Smooth muscle cell (in vitro differentiated cells): ENCODE measurements around the gene SYT6. TPM values are rescaled to one million over a fixed set of nuclear protein-coding genes. Genes with fewer than 3 reads are reported as not detected.

Experiments
- DNase-seq: peaks from one replicate; lab custom pipeline; 2025; ENCODE audit not compliant: unreplicated experiment; lab: John Stamatoyannopoulos, UW
- H2AFZ ChIP-seq: fragments of 200-600 bp; sonication (generic); 2 replicates; pipeline ENCODE4 v1.6.0; 2016; ENCODE audit warnings: antibody characterized with exemption, low read depth, mild to moderate bottlenecking
- H3F3A ChIP-seq: fragments of 200-600 bp; sonication (generic); 2 replicates; pipeline ENCODE4 v1.6.0; 2017; ENCODE audit warnings: antibody characterized with exemption, low read depth
- H3K27ac ChIP-seq: fragments of 200-600 bp; sonication (generic); 2 replicates; pipeline ENCODE4 v1.5.1; 2016; ENCODE audit warnings: low read depth, mild to moderate bottlenecking
- H3K27me3 ChIP-seq: fragments of 200-600 bp; sonication (generic); 2 replicates; pipeline ENCODE4 v1.6.1; 2016; ENCODE audit warnings: low read depth, mild to moderate bottlenecking
- H3K36me3 ChIP-seq: fragments of 200-600 bp; sonication (generic); 2 replicates; pipeline ENCODE4 v1.5.1; 2016; ENCODE audit warnings: low read depth
- H3K4me1 ChIP-seq: fragments of 200-600 bp; sonication (generic); 2 replicates; pipeline ENCODE4 v1.5.1; 2016; ENCODE audit warnings: low read depth
- H3K4me2 ChIP-seq: fragments of 200-600 bp; sonication (generic); 2 replicates; pipeline ENCODE4 v1.6.0; 2016; ENCODE audit warnings: mild to moderate bottlenecking
- H3K4me3 ChIP-seq: fragments of 200-600 bp; sonication (generic); 2 replicates; pipeline ENCODE4 v1.5.1; 2016; ENCODE audit warnings: mild to moderate bottlenecking
- H3K79me2 ChIP-seq: fragments of 200-600 bp; sonication (generic); 2 replicates; pipeline ENCODE4 v1.6.0; 2016; ENCODE audit warnings: low read depth, mild to moderate bottlenecking
- H3K9ac ChIP-seq: fragments of 200-600 bp; sonication (generic); 2 replicates; pipeline ENCODE4 v1.6.0; 2016; ENCODE audit warnings: low read depth
- H3K9me3 ChIP-seq: fragments of 200-600 bp; sonication (generic); replicated peaks from 2 replicates; pipeline ENCODE4 v1.5.1; 2016; ENCODE audit warnings: low read depth
- H4K20me1 ChIP-seq: fragments of 200-600 bp; sonication (generic); 2 replicates; pipeline ENCODE4 v1.6.0; 2016; ENCODE audit warnings: low read depth
- CTCF ChIP-seq: fragments of 200-600 bp; sonication (generic); IDR thresholded peaks from 2 replicates; pipeline ENCODE4 v1.5.1; 2017; ENCODE audit warnings: borderline replicate concordance, mild to moderate bottlenecking, antibody characterized with exemption; ENCODE audit not compliant: insufficient read depth, poor library complexity, severe bottlenecking
- WGBS: methylation state at CpG from one replicate; pipeline ENCODE4 v1.1.7; 2016; ENCODE audit warnings: low lambda C conversion rate; 5-methylcytosine and 5-hydroxymethylcytosine counted together
- polyA plus RNA-seq: library from polyadenylated mRNA; unstranded; fragments of >200 nt; fragmentation: Nextera tagmentation; extraction: Ambion mirVana; gene quantifications from 2 replicates; pipeline ENCODE4 v1.2.1, GENCODE V29; 2016
- total RNA-seq: library from RNA; depleted of rRNA; stranded (reverse); fragments of >200 nt; gene quantifications from 2 replicates; pipeline ENCODE4 v1.2.3, GENCODE V29; 2014

The SYT6 gene
- total and polyA plus RNA-seq, 2 experiments from 2014 or later, result not detected

DNA sequence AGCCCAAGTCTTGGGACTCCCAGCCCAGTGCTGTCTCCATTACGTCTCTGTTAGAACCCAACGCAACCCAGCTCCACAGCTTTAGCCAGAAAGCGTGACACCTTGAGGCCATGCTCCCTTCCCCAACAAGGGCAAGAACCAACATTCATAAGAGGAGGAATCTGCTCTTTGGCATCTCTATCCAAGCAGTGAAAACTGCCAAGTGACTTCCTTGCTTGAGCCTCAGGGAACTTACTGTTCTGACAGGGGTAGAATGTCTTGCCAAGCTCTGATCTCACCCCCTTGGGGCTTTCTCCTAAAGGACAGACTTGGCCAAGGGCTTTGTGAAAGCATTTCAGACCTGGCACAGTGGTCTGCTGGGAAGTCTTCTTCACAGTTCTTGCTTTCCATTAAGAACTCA is 56.6 kb downstream of the SYT6 start:
- Histone ChIP-seq H3K79me2 (no peaks in the 10 kb centered on the region), H3K27me3 (no peaks in the 10 kb centered on the region)
- WGBS, result 93% methylated on average over 3 of the region's 3 CpGs

GRCh38 chr1:114094675-114095074 is 59.0 kb downstream of the SYT6 start:
- Histone ChIP-seq H3K27ac (no peak overlapping the region), H2AFZ (no peak overlapping the region), H3K4me2 (no peak overlapping the region), H3K4me1 (peaks cover 19% of the 10 kb centered on the region), H3K9ac (no peak overlapping the region), H3K36me3 (no peaks in the 10 kb centered on the region), H3K27me3 (no peaks in the 10 kb centered on the region), H3K4me3 (no peak overlapping the region), H3F3A (no peaks in the 10 kb centered on the region), H4K20me1 (no peaks in the 10 kb centered on the region), H3K79me2 (no peaks in the 10 kb centered on the region), H3K9me3 (no peaks in the 10 kb centered on the region)
- WGBS, result 88% methylated on average over 9 of the region's 9 CpGs
- TF ChIP-seq CTCF, result no peak
- DNase-seq, result no peak

More for the DNA sequence above, 56.6 kb downstream of the SYT6 start:
- Histone ChIP-seq H3K4me3 (no peak overlapping the region), H3K4me1 (peaks cover 19% of the 10 kb centered on the region), H3K9ac (no peak overlapping the region), H3F3A (no peaks in the 10 kb centered on the region), H4K20me1 (no peaks in the 10 kb centered on the region), H2AFZ (no peak overlapping the region), H3K27ac (no peak overlapping the region), H3K9me3 (no peaks in the 10 kb centered on the region), H3K4me2 (no peak overlapping the region), H3K36me3 (no peaks in the 10 kb centered on the region)
- no peak for DNase-seq
- no peak for TF ChIP-seq CTCF

- Histone ChIP-seq H3K36me3 (no peaks in the 10 kb centered on the region), H3K9me3 (no peaks in the 10 kb centered on the region), H3K27ac (peak overlapping the region; percentile 88), H3K4me3 (no peak overlapping the region), H3K4me1 (peaks cover 19% of the 10 kb centered on the region), H3K9ac (peak overlapping the region; percentile 74), H3F3A (no peaks in the 10 kb centered on the region), H3K27me3 (no peaks in the 10 kb centered on the region), H4K20me1 (no peaks in the 10 kb centered on the region), H3K79me2 (no peaks in the 10 kb centered on the region), H3K4me2 (peak overlapping the region; percentile 67), H2AFZ (no peak overlapping the region)
- no peak for DNase-seq
- 7% methylated on average over 4 of the region's 4 CpGs for WGBS
- TF ChIP-seq CTCF, result no peak
Measured at GRCh38 chr1:114094363-114094634, 59.4 kb downstream of the SYT6 start.

GRCh38 chr1:114093624-114094362 is 59.9 kb downstream of the SYT6 start:
- H3K4me3 ChIP-seq, result no peak overlapping the region
- no peaks in the 10 kb centered on the region for H3F3A ChIP-seq
- H3K27ac ChIP-seq, result peak overlapping the region; percentile 88
- H3K36me3 ChIP-seq, result no peaks in the 10 kb centered on the region
- no peak for DNase-seq
- TF ChIP-seq CTCF, result peak; percentile 28
- no peaks in the 10 kb centered on the region for H4K20me1 ChIP-seq
- peaks cover 19% of the 10 kb centered on the region for H3K4me1 ChIP-seq
- no peaks in the 10 kb centered on the region for H3K27me3 ChIP-seq
- no peak overlapping the region for H2AFZ ChIP-seq
- peak overlapping the region; percentile 74 for H3K9ac ChIP-seq
- WGBS, result 40% methylated on average over 4 of the region's 4 CpGs
- H3K4me2 ChIP-seq, result peak overlapping the region; percentile 67
- H3K79me2 ChIP-seq, result no peaks in the 10 kb centered on the region
- no peaks in the 10 kb centered on the region for H3K9me3 ChIP-seq
